ENCODE data around the gene C16orf78.

DNA sequence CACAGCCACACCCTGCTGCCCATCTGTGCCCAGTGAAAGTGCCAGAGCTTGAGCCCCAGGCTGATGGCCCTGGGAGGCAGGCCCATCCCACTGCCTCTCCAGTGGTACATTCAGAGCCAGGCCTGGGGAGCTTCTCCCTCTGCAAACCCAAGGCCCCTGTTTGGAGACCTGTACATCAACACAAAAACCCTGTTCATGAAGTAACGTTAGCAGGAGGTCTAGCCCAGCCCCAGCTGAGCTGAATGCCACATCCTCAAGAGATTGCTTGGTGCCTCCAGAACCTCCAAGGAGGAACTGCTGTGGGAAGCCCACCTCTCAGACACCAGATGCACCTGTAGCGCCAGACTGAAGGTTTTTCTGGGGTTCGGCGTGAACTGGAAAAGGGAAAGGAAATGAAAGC, 31.5 kb downstream of the C16orf78 start:
- TF ChIP-seq, protein P1, sequence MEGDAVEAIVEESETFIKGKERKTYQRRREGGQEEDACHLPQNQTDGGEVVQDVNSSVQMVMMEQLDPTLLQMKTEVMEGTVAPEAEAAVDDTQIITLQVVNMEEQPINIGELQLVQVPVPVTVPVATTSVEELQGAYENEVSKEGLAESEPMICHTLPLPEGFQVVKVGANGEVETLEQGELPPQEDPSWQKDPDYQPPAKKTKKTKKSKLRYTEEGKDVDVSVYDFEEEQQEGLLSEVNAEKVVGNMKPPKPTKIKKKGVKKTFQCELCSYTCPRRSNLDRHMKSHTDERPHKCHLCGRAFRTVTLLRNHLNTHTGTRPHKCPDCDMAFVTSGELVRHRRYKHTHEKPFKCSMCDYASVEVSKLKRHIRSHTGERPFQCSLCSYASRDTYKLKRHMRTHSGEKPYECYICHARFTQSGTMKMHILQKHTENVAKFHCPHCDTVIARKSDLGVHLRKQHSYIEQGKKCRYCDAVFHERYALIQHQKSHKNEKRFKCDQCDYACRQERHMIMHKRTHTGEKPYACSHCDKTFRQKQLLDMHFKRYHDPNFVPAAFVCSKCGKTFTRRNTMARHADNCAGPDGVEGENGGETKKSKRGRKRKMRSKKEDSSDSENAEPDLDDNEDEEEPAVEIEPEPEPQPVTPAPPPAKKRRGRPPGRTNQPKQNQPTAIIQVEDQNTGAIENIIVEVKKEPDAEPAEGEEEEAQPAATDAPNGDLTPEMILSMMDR (conservative IDR thresholded peaks at IDR 0.05 in 1 of 2, IDR thresholded peaks at IDR 0.05 in 1 of 2; ENCODE audit: extremely low read depth in 1 of 2, insufficient read depth in 1 of 2, low read depth in 1 of 2, low read length in 2 of 2): no peak
- no peak for TF ChIP-seq EZH2 (IDR thresholded peaks at IDR 0.05; ENCODE audit: borderline replicate concordance, low read length)

Measured in mammary epithelial cell (primary cell).